AG04450 (cell line): ENCODE measurements around the gene GGT6. TPM values are rescaled to one million over a fixed set of nuclear protein-coding genes. Genes with fewer than 3 reads are reported as not detected.

Experiments used
- CTCF ChIA-PET: fragments of 300-600, 350-600 bp; formaldehyde crosslinking; extraction: SDS; loops from one replicate; lab custom pipeline; 2022; ENCODE audit warnings: antibody characterized with exemption, inconsistent platforms; lab: Charles Lee
- POLR2A ChIA-PET: fragments of 350-600 bp; formaldehyde crosslinking; extraction: SDS; loops from one replicate; lab custom pipeline; 2021; ENCODE audit warnings: antibody characterized with exemption, inconsistent platforms; lab: Yijun Ruan, JAX
- DNase-seq: peaks from one replicate; pipeline ENCODE4 v3.0.0-alpha.2; 2011; ENCODE audit warnings: low read depth, low spot score
- H3K27ac ChIP-seq: one replicate; pipeline ENCODE4 v1.5.1; 2012; ENCODE audit warnings: low read depth, low read length, control low read depth
- H3K27me3 ChIP-seq: one replicate; pipeline ENCODE4 v1.6.0; 2012; ENCODE audit warnings: low read length; ENCODE audit not compliant: control insufficient read depth, insufficient read depth
- H3K4me3 ChIP-seq: 2 replicates; pipeline ENCODE4 v1.5.1; 2011; ENCODE audit warnings: mild to moderate bottlenecking, low read depth, low read length, control low read depth
- H3K9me3 ChIP-seq: 2 replicates; pipeline ENCODE4 v1.5.1; 2012; ENCODE audit warnings: low read length; ENCODE audit not compliant: control insufficient read depth, insufficient read depth
- polyA plus RNA-seq: library from polyadenylated mRNA; depleted of rRNA; stranded (reverse); fragments of >200 nt; gene quantifications from 2 replicates; pipeline ENCODE4 v1.2.3, GENCODE V29; 2011
- TF ChIP-seq, protein P1 (sequence below): IDR thresholded peaks from 2 replicates; pipeline ENCODE4 v1.5.1; 2011; ENCODE audit warnings: low read depth, low read length, control low read depth, inconsistent platforms

Gene GGT6
- polyA plus RNA-seq, 1 experiment = not detected

DNA sequence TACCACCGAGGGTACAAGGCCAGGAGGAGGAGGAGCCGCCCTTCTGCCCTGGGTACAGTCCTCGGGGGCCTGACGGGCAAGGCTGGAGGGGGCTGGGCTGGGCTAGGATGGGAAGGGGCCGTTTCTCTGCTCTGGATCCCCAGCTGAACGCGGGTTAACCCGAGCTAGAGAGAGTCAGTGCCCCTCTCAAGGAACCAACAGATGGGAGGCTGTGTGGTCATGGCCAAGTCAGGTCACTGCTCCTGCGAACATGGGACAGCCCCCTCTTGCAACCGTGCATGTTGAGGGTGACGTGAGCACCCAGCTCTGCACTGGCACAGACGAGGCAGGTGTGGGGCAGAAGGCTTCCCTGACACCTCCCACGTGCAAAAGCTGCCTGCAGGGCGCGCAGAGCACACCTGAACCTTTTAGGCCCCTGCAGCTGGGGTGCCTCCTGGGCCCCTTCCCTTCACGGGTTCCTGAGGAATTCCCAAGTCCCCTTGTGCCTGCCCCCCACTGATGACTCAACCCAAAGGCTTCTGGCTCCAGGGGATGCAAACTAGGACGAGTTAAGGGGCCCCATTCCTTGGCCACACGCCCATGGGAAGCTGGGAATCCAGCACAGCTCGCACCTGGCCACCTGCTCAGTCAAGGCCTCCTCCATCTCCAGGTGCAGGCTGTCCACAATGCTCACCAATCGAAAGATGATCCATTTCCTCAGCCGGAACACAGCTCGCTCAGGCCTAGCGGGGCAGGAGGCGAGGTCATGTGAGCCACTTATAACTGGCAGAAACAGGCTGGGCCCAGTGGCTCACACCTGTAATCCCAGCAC, 11.5 kb downstream of the GGT6 start:
- H3K4me3 ChIP-seq = no peak overlapping the region
- H3K27ac ChIP-seq = no peak overlapping the region
- POLR2A ChIA-PET = no interaction called here
- CTCF ChIA-PET = interaction anchor here (1.0 kb wide), 1 partner anchor 16 kb away, joined by 3 read pairs; no protein-coding TSS in a partner anchor
- TF ChIP-seq, protein P1, sequence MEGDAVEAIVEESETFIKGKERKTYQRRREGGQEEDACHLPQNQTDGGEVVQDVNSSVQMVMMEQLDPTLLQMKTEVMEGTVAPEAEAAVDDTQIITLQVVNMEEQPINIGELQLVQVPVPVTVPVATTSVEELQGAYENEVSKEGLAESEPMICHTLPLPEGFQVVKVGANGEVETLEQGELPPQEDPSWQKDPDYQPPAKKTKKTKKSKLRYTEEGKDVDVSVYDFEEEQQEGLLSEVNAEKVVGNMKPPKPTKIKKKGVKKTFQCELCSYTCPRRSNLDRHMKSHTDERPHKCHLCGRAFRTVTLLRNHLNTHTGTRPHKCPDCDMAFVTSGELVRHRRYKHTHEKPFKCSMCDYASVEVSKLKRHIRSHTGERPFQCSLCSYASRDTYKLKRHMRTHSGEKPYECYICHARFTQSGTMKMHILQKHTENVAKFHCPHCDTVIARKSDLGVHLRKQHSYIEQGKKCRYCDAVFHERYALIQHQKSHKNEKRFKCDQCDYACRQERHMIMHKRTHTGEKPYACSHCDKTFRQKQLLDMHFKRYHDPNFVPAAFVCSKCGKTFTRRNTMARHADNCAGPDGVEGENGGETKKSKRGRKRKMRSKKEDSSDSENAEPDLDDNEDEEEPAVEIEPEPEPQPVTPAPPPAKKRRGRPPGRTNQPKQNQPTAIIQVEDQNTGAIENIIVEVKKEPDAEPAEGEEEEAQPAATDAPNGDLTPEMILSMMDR = no peak
- no peak for DNase-seq
- no peaks in the 10 kb centered on the region for H3K27me3 ChIP-seq
- no peaks in the 10 kb centered on the region for H3K9me3 ChIP-seq

GRCh38 chr17:4548061-4548461, 12.3 kb downstream of the GGT6 start:
- no peak overlapping the region for H3K4me3 ChIP-seq
- CTCF ChIA-PET = no interaction called here

DNA sequence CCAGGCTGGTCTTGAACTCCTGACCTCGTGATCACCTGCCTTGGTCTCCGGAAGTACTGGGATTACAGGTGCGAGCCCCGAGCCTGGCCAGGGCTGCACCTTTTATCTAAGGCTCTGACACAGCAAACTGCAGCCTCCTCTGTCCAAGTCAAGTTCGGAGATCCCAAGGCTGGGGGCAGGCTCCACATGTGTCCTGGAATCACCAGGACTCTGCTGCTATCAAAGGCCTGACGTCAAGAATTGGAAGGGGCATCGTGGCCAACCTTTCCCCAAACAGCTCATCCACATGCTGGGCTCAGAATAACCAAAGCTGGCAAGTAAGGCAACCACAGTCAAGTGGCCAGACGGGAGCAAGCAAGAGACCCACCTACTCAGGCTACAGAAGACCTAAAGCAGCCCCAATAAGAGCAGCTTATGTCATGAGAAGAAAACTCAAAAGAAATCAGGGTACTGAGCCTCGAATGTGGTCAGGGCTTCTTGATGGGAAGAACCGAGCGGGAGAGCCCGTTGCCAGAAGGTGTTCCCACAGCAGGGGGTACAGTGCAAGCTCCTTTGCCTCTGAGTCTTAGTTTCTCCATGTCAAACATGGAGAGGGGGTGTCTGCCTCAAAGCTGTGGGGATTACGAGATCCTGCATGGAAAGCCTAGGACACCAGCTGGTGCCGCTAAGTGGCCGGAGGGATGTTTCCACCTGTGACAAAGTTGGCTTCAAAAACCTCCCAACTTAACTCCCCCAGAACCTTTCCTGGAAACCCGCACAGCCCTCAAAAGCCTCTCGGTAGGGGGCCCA, 13.1 kb downstream of the GGT6 start:
- no peaks in the 10 kb centered on the region for H3K9me3 ChIP-seq
- no peak for DNase-seq
- TF ChIP-seq, protein P1 = no peak
- POLR2A ChIA-PET = no interaction called here
- no peaks in the 10 kb centered on the region for H3K27me3 ChIP-seq
- CTCF ChIA-PET = no interaction called here
- no peak overlapping the region for H3K4me3 ChIP-seq
- no peak overlapping the region for H3K27ac ChIP-seq

More at GRCh38 chr17:4548061-4548461, 12.3 kb downstream of the GGT6 start:
- POLR2A ChIA-PET = no interaction called here
- no peaks in the 10 kb centered on the region for H3K9me3 ChIP-seq
- DNase-seq = no peak
- TF ChIP-seq, protein P1 = no peak
- no peak overlapping the region for H3K27ac ChIP-seq
- H3K27me3 ChIP-seq = no peaks in the 10 kb centered on the region

- Histone ChIP-seq H3K9me3 (no peaks in the 10 kb centered on the region), H3K27ac (no peak overlapping the region), H3K27me3 (no peaks in the 10 kb centered on the region), H3K4me3 (no peak overlapping the region)
- ChIA-PET POLR2A (no interaction called here), CTCF (no interaction called here)
- DNase-seq = no peak
- TF ChIP-seq, protein P1 = no peak
Observed at GRCh38 chr17:4545217-4545951, 15.0 kb downstream of the GGT6 start.
